Measurements from ENCODE around the gene LINGO1. TPM values are rescaled to one million over a fixed set of nuclear protein-coding genes. Genes with fewer than 3 reads are reported as not detected.
A peak's percentile ranks its signal among the peaks of the same experiment; 100 is the strongest.

The LINGO1 gene
- total RNA-seq, 1 donor from 2014 or later, result 41.3 TPM

- Mint-ChIP-seq H3K4me3 (ENCODE audit: low read depth) (no peak overlapping the region), H3K9me3 (ENCODE audit: low read depth) (no peaks in the 10 kb centered on the region), H3K4me1 (ENCODE audit: low read depth) (no peaks in the 10 kb centered on the region), H3K27ac (no peak overlapping the region), H3K27me3 (peaks cover 22% of the 10 kb centered on the region), H3K36me3 (ENCODE audit: insufficient read depth) (no peaks in the 10 kb centered on the region)
- DNase-seq (ENCODE audit: low spot score, unreplicated experiment), result no peak
- TF ChIP-seq, protein P1, sequence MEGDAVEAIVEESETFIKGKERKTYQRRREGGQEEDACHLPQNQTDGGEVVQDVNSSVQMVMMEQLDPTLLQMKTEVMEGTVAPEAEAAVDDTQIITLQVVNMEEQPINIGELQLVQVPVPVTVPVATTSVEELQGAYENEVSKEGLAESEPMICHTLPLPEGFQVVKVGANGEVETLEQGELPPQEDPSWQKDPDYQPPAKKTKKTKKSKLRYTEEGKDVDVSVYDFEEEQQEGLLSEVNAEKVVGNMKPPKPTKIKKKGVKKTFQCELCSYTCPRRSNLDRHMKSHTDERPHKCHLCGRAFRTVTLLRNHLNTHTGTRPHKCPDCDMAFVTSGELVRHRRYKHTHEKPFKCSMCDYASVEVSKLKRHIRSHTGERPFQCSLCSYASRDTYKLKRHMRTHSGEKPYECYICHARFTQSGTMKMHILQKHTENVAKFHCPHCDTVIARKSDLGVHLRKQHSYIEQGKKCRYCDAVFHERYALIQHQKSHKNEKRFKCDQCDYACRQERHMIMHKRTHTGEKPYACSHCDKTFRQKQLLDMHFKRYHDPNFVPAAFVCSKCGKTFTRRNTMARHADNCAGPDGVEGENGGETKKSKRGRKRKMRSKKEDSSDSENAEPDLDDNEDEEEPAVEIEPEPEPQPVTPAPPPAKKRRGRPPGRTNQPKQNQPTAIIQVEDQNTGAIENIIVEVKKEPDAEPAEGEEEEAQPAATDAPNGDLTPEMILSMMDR (IDR thresholded peaks at IDR 0.05; ENCODE audit: unreplicated experiment), result no peak
Measured at GRCh38 chr15:77647961-77648360, 15.2 kb upstream of the LINGO1 start.

DNA sequence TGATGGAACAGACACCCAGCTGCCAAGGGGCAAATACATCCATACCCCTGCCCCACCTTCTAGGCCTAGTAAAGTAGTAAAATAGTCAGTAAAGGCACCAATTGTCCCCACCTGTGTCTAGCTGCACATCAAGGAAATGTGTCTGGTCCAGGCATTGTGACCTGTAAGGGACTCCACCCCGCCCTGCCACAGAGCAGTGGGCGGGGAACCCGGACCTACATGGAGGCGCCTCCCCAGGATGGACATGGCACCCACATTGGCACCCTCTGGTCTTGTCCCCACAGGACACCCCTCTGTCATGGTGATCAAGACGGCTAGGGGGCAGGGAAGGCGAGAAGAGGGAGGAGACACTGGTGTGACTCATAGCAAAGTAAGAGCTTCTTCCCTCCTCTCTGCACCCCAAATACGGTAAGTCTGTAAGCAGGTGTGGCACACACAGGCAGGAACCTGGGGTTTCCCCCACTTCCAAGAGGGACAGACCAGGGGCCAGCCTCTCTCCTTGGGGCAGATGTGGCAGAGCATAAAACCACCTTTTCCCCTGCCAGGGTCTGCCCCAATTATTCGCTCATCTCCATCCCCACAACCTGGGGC is 13.5 kb upstream of the LINGO1 start:
- H3K36me3 Mint-ChIP-seq (ENCODE audit: insufficient read depth), result no peaks in the 10 kb centered on the region
- TF ChIP-seq, protein P1 (IDR thresholded peaks at IDR 0.05; ENCODE audit: unreplicated experiment), result no peak
- peaks cover 24% of the 10 kb centered on the region for H3K27me3 Mint-ChIP-seq
- no peaks in the 10 kb centered on the region for H3K9me3 Mint-ChIP-seq (ENCODE audit: low read depth)
- no peak overlapping the region for H3K4me3 Mint-ChIP-seq (ENCODE audit: low read depth)
- no peaks in the 10 kb centered on the region for H3K4me1 Mint-ChIP-seq (ENCODE audit: low read depth)
- DNase-seq (ENCODE audit: low spot score, unreplicated experiment), result no peak
- no peak overlapping the region for H3K27ac Mint-ChIP-seq

DNA sequence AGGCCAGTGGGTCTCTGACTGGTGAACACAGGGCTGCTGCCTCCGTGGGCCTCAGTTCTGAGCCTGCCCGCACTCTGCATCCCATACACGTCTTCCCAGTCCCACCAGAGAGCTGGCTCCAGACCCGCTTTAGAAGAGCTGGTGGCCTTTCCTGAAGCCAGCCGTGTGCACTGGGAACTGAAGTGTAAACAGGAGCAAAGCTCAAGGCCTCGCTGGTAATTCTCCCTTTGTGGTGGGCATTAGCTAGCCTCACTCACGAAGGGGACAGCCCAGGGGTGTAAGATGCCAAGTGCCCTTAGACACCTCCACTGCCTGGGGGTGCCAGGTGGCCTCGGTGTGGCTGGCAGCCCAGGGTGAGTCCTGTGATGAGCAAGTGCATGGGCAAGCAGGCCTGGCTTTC is 12.9 kb upstream of the LINGO1 start:
- no peak for DNase-seq (ENCODE audit: low spot score, unreplicated experiment)
- TF ChIP-seq, protein P1 (IDR thresholded peaks at IDR 0.05; ENCODE audit: unreplicated experiment), result no peak
- peaks cover 28% of the 10 kb centered on the region for H3K27me3 Mint-ChIP-seq
- no peaks in the 10 kb centered on the region for H3K9me3 Mint-ChIP-seq (ENCODE audit: low read depth)
- no peak overlapping the region for H3K4me3 Mint-ChIP-seq (ENCODE audit: low read depth)
- H3K4me1 Mint-ChIP-seq (ENCODE audit: low read depth), result no peaks in the 10 kb centered on the region
- no peaks in the 10 kb centered on the region for H3K36me3 Mint-ChIP-seq (ENCODE audit: insufficient read depth)
- no peak overlapping the region for H3K27ac Mint-ChIP-seq

- no peak for DNase-seq (ENCODE audit: low spot score, unreplicated experiment)
Measured at GRCh38 chr15:77644543-77645247, 12.0 kb upstream of the LINGO1 start.

GRCh38 chr15:77643764-77644163 is 11.1 kb upstream of the LINGO1 start:
- TF ChIP-seq, protein P1 (IDR thresholded peaks at IDR 0.05; ENCODE audit: unreplicated experiment), result no peak
- no peak for DNase-seq (ENCODE audit: low spot score, unreplicated experiment)
- H3K27me3 Mint-ChIP-seq, result peaks cover 35% of the 10 kb centered on the region

More at GRCh38 chr15:77644543-77645247, 12.0 kb upstream of the LINGO1 start:
- peaks cover 33% of the 10 kb centered on the region for H3K27me3 Mint-ChIP-seq
- H3K27ac Mint-ChIP-seq, result no peak overlapping the region
- no peaks in the 10 kb centered on the region for H3K36me3 Mint-ChIP-seq (ENCODE audit: insufficient read depth)
- TF ChIP-seq, protein P1 (IDR thresholded peaks at IDR 0.05; ENCODE audit: unreplicated experiment), result no peak
- H3K4me1 Mint-ChIP-seq (ENCODE audit: low read depth), result no peaks in the 10 kb centered on the region
- H3K4me3 Mint-ChIP-seq (ENCODE audit: low read depth), result no peak overlapping the region
- no peaks in the 10 kb centered on the region for H3K9me3 Mint-ChIP-seq (ENCODE audit: low read depth)

More at GRCh38 chr15:77643764-77644163, 11.1 kb upstream of the LINGO1 start:
- no peak overlapping the region for H3K4me3 Mint-ChIP-seq (ENCODE audit: low read depth)
- H3K4me1 Mint-ChIP-seq (ENCODE audit: low read depth), result no peaks in the 10 kb centered on the region
- no peaks in the 10 kb centered on the region for H3K36me3 Mint-ChIP-seq (ENCODE audit: insufficient read depth)
- H3K27ac Mint-ChIP-seq, result peak overlapping the region; percentile 23
- no peaks in the 10 kb centered on the region for H3K9me3 Mint-ChIP-seq (ENCODE audit: low read depth)

All from progenitor cell of endocrine pancreas (in vitro differentiated cells).